ENCODE data around the gene RPL38. TPM values are rescaled to one million over a fixed set of nuclear protein-coding genes. Genes with fewer than 3 reads are reported as not detected.

RPL38 gene
- total RNA-seq, 1 donor from 2014 or later: 393 TPM

DNA sequence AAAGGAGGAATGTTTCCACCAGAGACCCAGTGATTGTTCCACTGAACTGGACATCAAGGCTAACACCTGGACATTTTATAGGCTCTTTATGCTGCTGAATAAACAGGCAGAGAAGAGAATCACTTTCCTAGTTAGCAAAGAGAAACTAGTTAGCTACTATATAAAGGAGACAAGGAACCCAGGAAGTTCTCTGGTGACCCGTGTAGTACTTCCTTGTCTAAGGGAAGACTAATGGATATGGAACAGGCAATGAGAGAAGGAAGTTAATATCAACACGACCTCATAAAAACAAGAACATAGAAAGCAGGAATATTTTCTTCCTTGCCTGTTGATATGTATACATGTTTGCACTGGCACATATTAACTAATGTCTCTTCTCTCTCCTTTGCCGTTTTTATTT is 30.8 kb upstream of the RPL38 start:
- DNase-seq (ENCODE audit: low spot score): no peak
- Mint-ChIP-seq H3K27ac (no peak overlapping the region), H3K9me3 (no peaks in the 10 kb centered on the region), H3K4me1 (peaks cover 24% of the 10 kb centered on the region), H3K36me3 (no peaks in the 10 kb centered on the region), H3K4me3 (no peak overlapping the region), H3K27me3 (ENCODE audit: insufficient read depth, low read depth) (peaks cover 8% of the 10 kb centered on the region)
- Histone ChIP-seq H4K20me1 (ENCODE audit: low read depth) (no peaks in the 10 kb centered on the region), H3K27me3 (no peaks in the 10 kb centered on the region), H3K9ac (no peak overlapping the region), H3K4me2 (no peak overlapping the region), H3K4me3 (no peak overlapping the region), H2AFZ (replicated peaks) (no peak overlapping the region), H3K9me3 (ENCODE audit: low read depth) (no peaks in the 10 kb centered on the region), H3K36me3 (no peaks in the 10 kb centered on the region), H3K79me2 (ENCODE audit: low read depth) (no peaks in the 10 kb centered on the region), H3K4me1 (peaks cover 4% of the 10 kb centered on the region), H3F3A (ENCODE audit: low read depth) (no peaks in the 10 kb centered on the region), H3K27ac (no peak overlapping the region)
- TF ChIP-seq, protein P1, sequence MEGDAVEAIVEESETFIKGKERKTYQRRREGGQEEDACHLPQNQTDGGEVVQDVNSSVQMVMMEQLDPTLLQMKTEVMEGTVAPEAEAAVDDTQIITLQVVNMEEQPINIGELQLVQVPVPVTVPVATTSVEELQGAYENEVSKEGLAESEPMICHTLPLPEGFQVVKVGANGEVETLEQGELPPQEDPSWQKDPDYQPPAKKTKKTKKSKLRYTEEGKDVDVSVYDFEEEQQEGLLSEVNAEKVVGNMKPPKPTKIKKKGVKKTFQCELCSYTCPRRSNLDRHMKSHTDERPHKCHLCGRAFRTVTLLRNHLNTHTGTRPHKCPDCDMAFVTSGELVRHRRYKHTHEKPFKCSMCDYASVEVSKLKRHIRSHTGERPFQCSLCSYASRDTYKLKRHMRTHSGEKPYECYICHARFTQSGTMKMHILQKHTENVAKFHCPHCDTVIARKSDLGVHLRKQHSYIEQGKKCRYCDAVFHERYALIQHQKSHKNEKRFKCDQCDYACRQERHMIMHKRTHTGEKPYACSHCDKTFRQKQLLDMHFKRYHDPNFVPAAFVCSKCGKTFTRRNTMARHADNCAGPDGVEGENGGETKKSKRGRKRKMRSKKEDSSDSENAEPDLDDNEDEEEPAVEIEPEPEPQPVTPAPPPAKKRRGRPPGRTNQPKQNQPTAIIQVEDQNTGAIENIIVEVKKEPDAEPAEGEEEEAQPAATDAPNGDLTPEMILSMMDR (IDR thresholded peaks at IDR 0.05): no peak
- no peak for TF ChIP-seq EZH2 (IDR thresholded peaks at IDR 0.05)
- TF ChIP-seq EZH2phosphoT487 (IDR thresholded peaks at IDR 0.05): no peak

GRCh38 chr17:74176546-74177001 is 26.9 kb upstream of the RPL38 start:
- H3K4me3 ChIP-seq: no peak overlapping the region
- H4K20me1 ChIP-seq (ENCODE audit: low read depth): no peaks in the 10 kb centered on the region
- H3K36me3 ChIP-seq: no peaks in the 10 kb centered on the region
- Mint-ChIP-seq H3K9me3 (no peaks in the 10 kb centered on the region), H3K27me3 (ENCODE audit: insufficient read depth, low read depth) (peaks cover 8% of the 10 kb centered on the region), H3K4me3 (no peak overlapping the region), H3K27ac (no peak overlapping the region), H3K36me3 (no peaks in the 10 kb centered on the region), H3K4me1 (peaks cover 53% of the 10 kb centered on the region)
- TF ChIP-seq EZH2phosphoT487 (IDR thresholded peaks at IDR 0.05) (no peak), EZH2 (IDR thresholded peaks at IDR 0.05) (no peak)
- TF ChIP-seq, protein P1 (IDR thresholded peaks at IDR 0.05): peak; percentile 94
- no peaks in the 10 kb centered on the region for H3K27me3 ChIP-seq
- H3F3A ChIP-seq (ENCODE audit: low read depth): peaks cover 8% of the 10 kb centered on the region
- no peaks in the 10 kb centered on the region for H3K9me3 ChIP-seq (ENCODE audit: low read depth)
- no peak overlapping the region for H3K9ac ChIP-seq
- no peak overlapping the region for H2AFZ ChIP-seq (replicated peaks)
- H3K79me2 ChIP-seq (ENCODE audit: low read depth): no peaks in the 10 kb centered on the region
- H3K4me1 ChIP-seq: peaks cover 16% of the 10 kb centered on the region
- H3K4me2 ChIP-seq: no peak overlapping the region
- peak; percentile 85 for DNase-seq (ENCODE audit: low spot score)
- no peak overlapping the region for H3K27ac ChIP-seq

GRCh38 chr17:74177018-74177450 is 26.4 kb upstream of the RPL38 start:
- Mint-ChIP-seq H3K9me3 (no peaks in the 10 kb centered on the region), H3K36me3 (no peaks in the 10 kb centered on the region), H3K4me3 (no peak overlapping the region), H3K4me1 (peaks cover 58% of the 10 kb centered on the region), H3K27me3 (ENCODE audit: insufficient read depth, low read depth) (peaks cover 8% of the 10 kb centered on the region), H3K27ac (no peak overlapping the region)
- Histone ChIP-seq H3K79me2 (ENCODE audit: low read depth) (no peaks in the 10 kb centered on the region), H4K20me1 (ENCODE audit: low read depth) (no peaks in the 10 kb centered on the region), H3K27ac (no peak overlapping the region), H3K4me1 (peaks cover 16% of the 10 kb centered on the region), H2AFZ (replicated peaks) (no peak overlapping the region), H3K4me2 (no peak overlapping the region), H3K9ac (no peak overlapping the region), H3K4me3 (no peak overlapping the region), H3K9me3 (ENCODE audit: low read depth) (no peaks in the 10 kb centered on the region), H3K27me3 (no peaks in the 10 kb centered on the region), H3K36me3 (no peaks in the 10 kb centered on the region), H3F3A (ENCODE audit: low read depth) (peaks cover 8% of the 10 kb centered on the region)
- TF ChIP-seq, protein P1 (IDR thresholded peaks at IDR 0.05): no peak
- TF ChIP-seq EZH2 (IDR thresholded peaks at IDR 0.05) (no peak), EZH2phosphoT487 (IDR thresholded peaks at IDR 0.05) (no peak)
- no peak for DNase-seq (ENCODE audit: low spot score)
